ENCODE data around the gene AKAP3.

AKAP3 gene

GRCh38 chr12:4587108-4587507, 61.7 kb downstream of the AKAP3 start:
- TF ChIP-seq CTCF (IDR thresholded peaks at IDR 0.05; ENCODE audit: unreplicated experiment in 3 of 3): no peak
- H3K36me3 Mint-ChIP-seq (ENCODE audit: low read depth): no peaks in the 10 kb centered on the region
- H3K27ac Mint-ChIP-seq: no peak overlapping the region
- no peaks in the 10 kb centered on the region for H3K9me3 Mint-ChIP-seq
- no peak overlapping the region for H3K4me3 Mint-ChIP-seq
- no peaks in the 10 kb centered on the region for H3K4me1 Mint-ChIP-seq
- H3K27me3 Mint-ChIP-seq (ENCODE audit: low read depth): peaks cover 17% of the 10 kb centered on the region

GRCh38 chr12:4586500-4586899, 62.4 kb downstream of the AKAP3 start:
- TF ChIP-seq CTCF (IDR thresholded peaks at IDR 0.05; ENCODE audit: unreplicated experiment in 3 of 3): no peak
- no peaks in the 10 kb centered on the region for H3K4me1 Mint-ChIP-seq
- H3K9me3 Mint-ChIP-seq: no peaks in the 10 kb centered on the region
- no peak overlapping the region for H3K4me3 Mint-ChIP-seq
- no peaks in the 10 kb centered on the region for H3K36me3 Mint-ChIP-seq (ENCODE audit: low read depth)
- peak overlapping the region in 1 of 3 experiments; percentile 13 for H3K27ac Mint-ChIP-seq
- H3K27me3 Mint-ChIP-seq (ENCODE audit: low read depth): peaks cover 17% of the 10 kb centered on the region

- Mint-ChIP-seq H3K4me3 (no peak overlapping the region), H3K27ac (no peak overlapping the region), H3K4me1 (no peaks in the 10 kb centered on the region), H3K36me3 (ENCODE audit: low read depth) (no peaks in the 10 kb centered on the region), H3K27me3 (ENCODE audit: low read depth) (peaks cover 9% of the 10 kb centered on the region), H3K9me3 (no peaks in the 10 kb centered on the region)
- TF ChIP-seq CTCF (IDR thresholded peaks at IDR 0.05; ENCODE audit: unreplicated experiment in 3 of 3): no peak
Measured at GRCh38 chr12:4584896-4585295, 64.0 kb downstream of the AKAP3 start.

GRCh38 chr12:4584281-4584680, 64.6 kb downstream of the AKAP3 start:
- Mint-ChIP-seq H3K4me1 (no peaks in the 10 kb centered on the region), H3K9me3 (no peaks in the 10 kb centered on the region), H3K27ac (no peak overlapping the region), H3K36me3 (ENCODE audit: low read depth) (no peaks in the 10 kb centered on the region), H3K27me3 (ENCODE audit: low read depth) (peaks cover 9% of the 10 kb centered on the region), H3K4me3 (no peak overlapping the region)
- no peak for TF ChIP-seq CTCF (IDR thresholded peaks at IDR 0.05; ENCODE audit: unreplicated experiment in 3 of 3)

GRCh38 chr12:4580281-4580688, 68.6 kb downstream of the AKAP3 start:
- Mint-ChIP-seq H3K27ac (no peak overlapping the region), H3K9me3 (no peaks in the 10 kb centered on the region), H3K4me3 (no peak overlapping the region), H3K36me3 (ENCODE audit: low read depth) (no peaks in the 10 kb centered on the region), H3K27me3 (ENCODE audit: low read depth) (peaks cover 14% of the 10 kb centered on the region), H3K4me1 (no peaks in the 10 kb centered on the region)
- no peak for TF ChIP-seq CTCF (IDR thresholded peaks at IDR 0.05; ENCODE audit: unreplicated experiment in 3 of 3)

- no peak overlapping the region for H3K27ac Mint-ChIP-seq
- no peaks in the 10 kb centered on the region for H3K36me3 Mint-ChIP-seq (ENCODE audit: low read depth)
- H3K4me3 Mint-ChIP-seq: no peak overlapping the region
- peaks cover 14% of the 10 kb centered on the region for H3K27me3 Mint-ChIP-seq (ENCODE audit: low read depth)
- H3K4me1 Mint-ChIP-seq: no peaks in the 10 kb centered on the region
- TF ChIP-seq CTCF (IDR thresholded peaks at IDR 0.05; ENCODE audit: unreplicated experiment in 3 of 3): peak in 1 of 3 experiments; percentile 32
- H3K9me3 Mint-ChIP-seq: no peaks in the 10 kb centered on the region
Measured at GRCh38 chr12:4579305-4580102, 69.3 kb downstream of the AKAP3 start.
